HG02884 (cell line): ENCODE measurements around the gene POLR2L.
A peak's percentile ranks its signal among the peaks of the same experiment; 100 is the strongest.

Experiments used
- ATAC-seq: cut with Tn5 transposase; IDR thresholded peaks from one replicate; pipeline ENCODE4 v1.9.1; 2021; ENCODE audit warnings: mild to moderate bottlenecking, moderate library complexity; ENCODE audit not compliant: unreplicated experiment

POLR2L gene

DNA sequence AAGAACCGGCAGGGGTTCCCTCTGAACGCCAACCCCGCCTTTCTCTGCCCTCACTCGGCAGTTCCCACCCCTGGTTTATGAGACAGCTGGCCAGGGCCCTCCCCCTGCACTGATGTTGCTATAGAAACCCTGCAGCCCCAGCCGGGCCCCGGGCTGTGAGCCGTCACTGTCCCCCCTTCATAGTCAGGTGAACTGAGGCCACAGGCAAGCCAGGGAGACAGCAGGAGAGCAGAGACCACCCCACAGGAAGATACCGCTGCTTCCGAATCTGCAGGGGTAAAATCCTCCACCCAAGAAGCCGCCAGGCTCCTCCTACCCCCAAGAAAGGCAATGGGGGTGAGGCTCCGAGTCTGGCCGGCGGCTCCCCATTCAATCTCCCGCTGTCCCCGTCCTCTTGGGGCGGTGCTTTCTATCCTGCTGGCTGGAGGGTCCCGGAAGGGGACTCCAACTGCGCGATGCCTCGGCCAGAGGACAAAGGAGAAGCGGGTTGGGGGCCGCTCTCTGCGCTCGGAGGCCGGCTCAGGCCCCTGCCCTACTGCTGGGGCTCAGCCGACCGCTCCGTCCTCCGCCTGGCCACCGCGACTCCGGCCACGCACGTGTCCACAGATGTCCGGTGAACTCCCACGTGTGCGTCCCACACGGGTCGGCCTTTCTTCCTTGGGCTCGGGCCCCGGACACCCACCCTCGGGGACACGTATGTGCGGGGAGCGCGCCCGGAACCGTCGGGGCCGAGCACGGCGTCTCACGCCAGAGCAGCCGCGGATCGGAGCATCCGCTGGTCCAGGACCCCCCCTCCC is 44.8 kb downstream of the POLR2L start:
- peak; percentile 36 for ATAC-seq

DNA sequence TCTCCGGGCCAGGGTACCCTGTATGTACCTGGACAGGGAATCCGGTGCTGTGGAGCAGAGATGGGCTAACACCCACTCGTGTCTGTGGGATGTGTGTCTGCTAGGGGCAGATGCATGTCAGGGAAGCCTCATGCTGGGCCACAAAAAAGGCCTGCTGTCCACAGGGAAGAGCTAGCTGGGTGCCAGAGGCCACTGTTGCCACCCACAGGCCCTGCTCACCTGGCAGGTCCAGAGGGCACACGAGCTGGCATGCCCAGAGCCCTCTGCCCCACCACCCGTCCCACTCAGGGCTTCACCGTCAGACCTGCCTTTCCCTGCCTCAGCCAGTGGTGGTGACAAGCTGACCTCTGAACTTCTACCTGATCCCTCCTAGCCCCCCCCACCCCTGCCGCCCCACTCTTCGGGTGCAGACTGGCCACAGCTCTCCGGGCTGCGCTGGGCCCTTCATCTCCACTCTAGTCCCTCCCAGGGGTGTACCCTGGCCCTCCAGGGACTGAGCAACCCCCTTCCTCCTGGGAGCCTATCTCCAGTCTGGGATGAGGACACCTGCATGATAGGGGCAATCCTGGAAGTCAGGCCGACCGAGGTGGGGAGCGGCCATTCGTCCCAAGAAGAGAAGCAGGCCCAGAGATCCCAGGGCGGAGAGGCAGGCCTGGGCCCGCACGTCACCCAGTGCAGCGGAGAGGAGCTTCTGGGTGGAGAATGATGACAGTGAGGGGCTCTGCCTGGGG is 45.6 kb downstream of the POLR2L start:
- no peak for ATAC-seq

DNA sequence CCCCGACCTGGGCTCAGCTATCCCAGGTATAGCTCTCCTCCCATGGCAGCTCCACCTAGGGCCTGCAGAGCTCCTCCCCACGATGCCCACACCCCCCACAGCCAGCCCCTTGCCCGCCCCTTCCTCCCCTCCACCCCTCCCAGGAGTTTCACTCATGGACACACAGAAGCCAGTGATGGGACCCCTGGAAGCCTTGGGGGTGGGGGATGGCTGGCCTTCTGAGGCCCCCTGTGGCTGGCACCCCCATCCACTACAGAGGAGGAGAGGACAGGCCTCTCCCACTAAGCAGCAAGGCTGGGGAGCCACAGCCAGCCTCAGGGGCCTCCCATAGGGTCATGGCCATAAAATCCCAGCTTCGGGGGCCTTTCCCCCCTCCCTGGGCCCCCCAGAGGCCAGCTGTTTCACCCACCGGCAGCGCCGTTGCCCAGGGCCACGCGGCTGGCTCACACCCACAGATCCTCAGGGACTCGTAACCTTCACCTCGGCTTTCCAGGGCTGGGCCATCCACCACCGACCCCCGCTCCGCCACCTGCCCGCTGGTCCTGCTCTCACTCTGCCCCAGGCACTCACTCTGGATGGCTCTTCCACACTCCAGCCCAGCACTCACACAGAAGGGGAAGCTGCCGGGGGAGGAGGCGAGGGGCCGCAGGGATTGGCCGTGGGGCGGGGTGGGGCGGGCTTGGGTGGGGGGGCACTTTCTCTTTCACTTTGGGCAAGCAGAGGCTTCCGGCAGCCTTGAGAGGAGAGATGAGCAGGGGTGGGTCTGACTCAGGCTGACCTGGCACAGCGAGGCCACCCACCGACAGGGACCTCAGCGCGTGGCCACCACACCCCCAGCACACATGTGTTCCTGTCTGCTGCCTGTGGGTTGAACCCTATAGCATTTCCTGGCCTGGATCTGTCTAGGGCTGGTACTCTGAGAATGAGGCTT is 46.4 kb downstream of the POLR2L start:
- no peak for ATAC-seq

DNA sequence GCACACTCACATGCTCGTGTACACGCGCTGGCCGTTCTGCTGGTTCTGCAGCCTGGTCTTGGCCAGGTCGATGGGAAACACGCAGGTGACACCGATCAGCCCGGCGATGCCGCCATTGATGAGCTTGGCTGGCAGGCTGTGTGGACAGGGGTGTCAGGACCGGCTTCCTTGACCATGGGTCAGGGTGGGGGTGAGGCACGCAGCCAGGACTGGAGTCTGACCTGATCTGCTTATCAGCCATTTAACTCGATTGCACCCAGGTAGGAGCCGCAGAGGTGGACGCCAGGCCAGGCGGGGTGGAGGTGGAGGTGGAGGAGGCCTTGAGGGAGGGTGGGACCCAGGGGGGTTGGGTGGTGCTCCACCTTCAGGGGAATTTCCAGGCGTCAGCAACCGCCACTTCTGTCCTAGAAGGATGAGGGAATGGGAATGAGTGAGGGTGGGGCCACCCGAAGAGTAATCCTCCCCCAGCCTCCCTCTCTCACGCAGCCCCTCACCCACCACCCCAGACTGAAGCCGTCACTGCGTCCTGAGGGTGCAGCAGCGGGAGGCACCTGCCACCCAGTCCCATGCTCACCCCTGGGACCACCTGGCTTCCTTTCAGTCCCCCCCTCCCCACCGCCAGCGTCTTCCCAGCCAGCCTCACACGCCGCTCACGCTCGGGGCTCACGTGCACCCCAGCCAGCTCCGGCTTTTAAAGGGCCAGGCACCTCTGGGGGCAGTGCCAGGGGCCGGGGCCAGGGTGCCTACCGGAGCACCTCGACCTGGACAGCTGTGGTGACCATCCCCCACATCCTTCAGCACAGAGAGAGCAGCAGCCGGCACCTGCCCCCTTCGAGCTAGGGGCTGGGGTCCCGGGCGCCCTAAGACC is 47.3 kb downstream of the POLR2L start:
- no peak for ATAC-seq

DNA sequence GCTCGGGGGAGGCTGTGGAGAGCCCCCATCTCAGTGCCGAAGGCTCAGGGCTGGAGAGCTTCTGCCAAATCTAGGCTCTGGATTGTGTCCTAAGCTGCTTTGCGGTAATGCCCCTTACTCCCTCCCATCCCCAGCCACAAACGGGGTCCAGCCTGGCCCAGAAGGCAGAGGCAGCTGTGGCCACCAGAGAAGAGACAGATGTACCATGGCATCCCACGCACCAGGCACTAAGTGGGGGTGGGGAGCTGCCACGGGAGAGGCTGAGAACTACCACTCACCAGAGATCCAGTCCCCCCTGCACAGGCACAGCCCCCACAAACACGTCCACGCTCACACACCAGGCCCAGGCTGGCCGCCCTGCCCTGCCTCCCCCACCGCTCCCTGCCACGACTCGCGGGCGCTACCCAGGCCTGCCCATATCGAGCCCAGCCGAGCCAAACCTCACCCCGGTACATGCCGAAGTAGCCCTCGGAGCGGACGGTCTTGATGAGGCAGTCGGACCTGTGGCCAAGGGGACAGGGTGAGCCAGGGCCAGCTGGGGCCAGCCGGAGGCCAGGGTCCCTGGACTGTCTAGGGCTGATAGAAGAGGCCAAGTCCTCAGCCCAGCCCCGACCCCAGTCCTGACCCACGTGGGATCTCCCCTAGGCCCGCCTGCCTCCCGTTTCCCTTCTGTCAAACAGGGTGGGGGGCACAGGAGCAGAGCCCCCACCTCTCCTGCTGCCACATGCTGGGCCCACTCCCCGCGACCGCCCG is 48.1 kb downstream of the POLR2L start:
- ATAC-seq, result no peak

DNA sequence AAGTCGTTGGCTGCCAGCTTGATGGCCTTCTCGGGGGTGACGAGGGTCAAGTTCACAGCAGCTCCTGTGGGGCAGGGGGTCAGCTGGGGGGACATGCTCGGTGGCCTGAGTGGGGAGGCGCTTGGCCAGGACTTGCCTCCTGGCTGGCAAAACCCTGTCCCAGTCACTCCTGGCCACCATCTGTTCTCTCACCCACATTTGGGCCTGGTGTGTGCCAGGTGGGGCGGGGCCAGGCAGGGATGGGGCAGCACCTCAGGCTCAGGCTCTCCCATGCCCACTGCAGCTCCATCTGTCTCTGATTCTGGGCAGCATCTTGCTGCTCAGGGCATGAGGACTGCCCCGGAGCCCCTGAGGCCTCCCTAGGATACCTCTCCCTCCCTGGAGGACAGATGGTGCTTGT is 48.8 kb downstream of the POLR2L start:
- ATAC-seq, result no peak

DNA sequence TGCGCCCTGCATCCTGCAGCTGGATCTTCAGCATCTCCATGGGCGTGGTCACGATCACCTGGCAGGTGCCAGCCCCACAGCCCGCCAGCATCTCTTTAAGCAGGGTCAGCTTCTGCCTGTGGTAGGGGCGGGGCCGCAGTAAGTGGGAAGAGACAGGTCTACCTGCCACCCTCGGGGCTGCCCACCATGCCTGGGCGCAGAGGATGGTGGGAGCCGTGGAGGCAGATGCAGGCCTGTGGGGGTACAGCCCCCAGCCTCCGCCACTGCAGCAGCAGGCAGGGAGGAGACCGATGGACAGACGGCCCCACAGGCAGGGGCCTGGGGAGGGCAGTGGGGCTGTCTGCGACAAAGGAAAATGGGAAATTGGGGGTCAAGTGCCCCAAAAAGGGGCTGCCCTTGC is 49.5 kb downstream of the POLR2L start:
- no peak for ATAC-seq

DNA sequence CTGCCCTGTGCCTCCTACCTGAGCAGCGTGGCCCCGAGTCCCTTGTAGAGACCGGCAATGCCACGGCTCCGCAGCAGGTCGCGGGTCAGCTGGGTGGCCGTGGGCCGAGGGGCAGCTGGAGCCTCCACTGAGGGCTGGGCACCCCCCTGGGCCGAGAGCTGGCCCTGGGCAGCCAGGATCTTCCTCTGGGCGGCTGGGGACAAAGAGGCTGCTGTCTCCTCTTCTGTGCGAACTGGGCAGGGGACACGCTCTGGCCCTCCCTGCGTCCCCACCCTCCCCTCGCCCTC is 49.9 kb downstream of the POLR2L start:
- ATAC-seq, result no peak

DNA sequence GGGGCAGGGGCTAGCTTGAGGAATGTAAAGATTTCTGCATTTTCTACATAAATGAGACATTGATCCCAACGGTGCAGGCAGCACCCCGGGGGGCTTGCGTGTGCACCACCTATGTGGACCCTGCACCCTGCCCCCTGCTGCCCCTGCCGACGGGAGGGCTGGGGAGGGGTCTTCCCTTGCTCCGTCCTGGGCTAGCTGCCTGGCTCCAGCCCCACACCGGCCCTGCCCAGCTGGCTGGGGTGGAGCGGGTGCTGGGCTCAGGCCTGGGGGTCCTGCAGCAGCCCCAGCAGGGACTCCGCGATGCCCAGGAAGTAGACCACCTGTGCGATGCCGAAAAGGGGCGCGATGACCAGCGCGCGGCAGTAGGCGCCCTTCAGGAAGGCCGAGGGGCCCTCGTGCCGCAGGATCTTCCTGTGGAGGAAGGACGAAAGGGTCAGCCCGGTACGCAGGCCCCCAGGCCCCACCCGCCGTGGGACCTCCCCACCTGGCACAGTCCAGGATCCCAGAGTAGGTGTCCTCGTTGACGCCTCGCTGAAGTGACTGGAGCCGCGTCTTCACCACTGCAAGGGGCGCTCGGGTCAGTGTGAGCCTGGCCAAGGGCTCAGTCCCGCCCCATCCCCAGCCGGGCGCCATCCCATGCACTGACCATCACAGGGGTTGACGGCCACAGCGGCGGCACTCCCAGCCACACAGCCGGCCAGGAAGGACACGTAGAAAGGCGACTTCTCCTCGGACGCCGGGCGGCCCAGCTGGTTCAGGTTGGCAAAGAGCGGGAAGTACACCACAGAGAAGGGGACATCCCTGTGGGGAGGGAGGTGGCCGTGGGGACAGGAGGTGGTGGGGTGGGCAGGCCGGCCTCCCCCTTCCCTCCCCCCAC is 50.4 kb downstream of the POLR2L start:
- ATAC-seq, result no peak

DNA sequence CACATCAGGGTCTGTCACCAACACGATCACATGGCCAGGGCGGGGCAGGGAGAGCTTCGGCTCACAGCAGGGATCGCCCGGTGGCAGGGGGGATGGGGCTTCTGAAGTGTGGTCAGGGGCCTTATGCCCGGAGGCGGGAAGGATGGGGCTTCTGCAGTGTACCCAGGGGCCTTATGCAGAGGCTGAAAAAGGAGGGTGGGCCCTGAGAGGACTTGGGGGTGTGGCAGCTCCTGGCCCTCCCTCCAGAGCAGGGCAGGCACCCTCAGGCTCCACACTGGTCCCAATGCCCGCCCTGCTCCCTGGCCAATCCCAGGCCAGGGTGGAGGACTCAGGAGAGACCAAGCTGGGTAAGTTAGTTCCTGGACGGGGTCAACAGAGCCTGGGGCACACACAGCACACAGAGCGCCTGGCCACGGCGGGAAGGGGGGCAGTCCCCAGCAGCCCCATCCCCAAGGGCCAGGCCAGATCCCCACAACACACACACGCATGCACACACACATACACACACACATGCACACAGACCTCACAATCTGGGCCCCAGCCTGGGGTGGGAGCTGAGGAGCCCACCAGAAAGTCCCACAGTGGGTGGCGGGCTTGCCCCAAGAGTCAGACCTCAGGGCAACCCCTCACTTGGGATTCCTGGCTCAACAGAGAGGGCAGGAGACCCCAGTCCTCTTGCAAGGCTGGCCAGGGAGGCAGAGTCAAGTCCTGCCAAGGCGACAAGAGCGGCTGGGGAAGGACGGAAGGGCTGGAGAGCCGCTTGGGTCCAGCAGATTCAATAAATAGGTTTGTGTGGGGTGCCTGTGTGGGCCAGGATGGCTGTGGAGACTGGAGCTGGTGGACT is 51.4 kb downstream of the POLR2L start:
- ATAC-seq, result no peak

DNA sequence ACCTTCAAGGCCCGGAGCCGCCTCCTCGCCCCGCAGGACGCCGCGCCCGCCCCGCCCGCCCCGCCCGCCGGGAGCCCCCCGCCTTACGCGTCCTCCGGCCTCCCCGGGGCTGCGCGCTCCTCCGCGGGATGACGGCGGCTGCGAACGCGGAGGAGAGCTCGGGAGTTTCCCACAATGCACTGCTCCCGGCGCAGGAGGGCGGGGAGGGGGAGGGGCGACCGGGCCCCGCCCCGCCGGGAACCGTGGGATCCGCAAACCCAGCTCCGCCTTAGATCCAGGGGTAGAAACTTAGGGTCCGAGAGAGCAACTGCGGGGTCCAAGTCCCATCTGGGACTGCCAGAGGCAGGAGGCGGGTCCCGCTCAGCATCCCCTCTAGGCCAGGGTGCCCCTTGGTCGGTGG is 52.4 kb downstream of the POLR2L start, which contains the start of gene CEND1:
Gene CEND1, minus strand, starts transcription at position 148 of the 400 bp plus-strand sequence. CDS start 1,514 bp downstream, outside the sequence.
- no peak for ATAC-seq
